ENCODE measurements around the gene CDK11A.

Gene CDK11A

DNA sequence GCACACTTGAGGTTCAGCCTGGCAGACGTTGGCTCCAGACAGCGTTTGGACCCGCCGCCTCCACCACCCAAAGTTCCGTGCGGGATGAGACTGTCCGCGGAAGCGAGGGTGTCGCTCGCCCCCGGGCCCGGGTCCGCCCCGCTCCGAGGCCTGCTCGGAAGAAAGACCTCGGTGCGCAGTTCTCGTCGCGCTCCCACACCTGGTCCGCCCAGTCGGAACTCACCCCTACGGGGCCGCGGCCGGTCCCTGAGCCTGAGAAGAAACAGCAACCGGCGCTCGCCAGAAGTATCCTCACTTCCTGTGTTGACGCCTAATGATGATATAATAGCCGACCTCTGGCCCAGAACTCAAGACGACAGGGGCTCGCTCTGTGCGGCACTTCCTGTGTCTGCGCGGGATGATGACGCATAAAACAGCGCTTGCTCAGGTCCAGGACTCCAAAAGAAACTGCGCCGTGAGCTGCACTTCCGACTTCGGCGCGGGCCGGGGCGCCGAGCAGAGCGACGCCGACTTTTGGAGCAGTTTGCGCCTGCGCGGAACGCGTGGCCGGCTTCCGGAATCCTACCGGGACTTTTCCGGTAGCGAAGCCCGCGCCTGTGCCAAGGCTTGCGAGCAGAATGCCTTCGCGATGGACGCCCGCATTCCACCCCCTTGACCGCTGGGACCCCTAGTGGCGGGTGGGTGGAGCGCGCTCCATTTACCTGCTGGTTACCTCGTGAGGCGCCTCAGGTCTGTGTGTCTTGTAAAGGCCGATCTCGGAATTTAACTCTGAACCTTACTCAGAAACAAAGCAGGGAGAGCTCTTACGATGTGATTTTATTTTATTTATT is at the start of gene CDK11A:
TSS of gene CDK11A (minus strand) at position 323 of the 830 bp plus-strand sequence. CDS start 1,539 bp downstream, outside the sequence.
- DNase-seq (ENCODE audit: low read depth), result peak; percentile 97

DNA sequence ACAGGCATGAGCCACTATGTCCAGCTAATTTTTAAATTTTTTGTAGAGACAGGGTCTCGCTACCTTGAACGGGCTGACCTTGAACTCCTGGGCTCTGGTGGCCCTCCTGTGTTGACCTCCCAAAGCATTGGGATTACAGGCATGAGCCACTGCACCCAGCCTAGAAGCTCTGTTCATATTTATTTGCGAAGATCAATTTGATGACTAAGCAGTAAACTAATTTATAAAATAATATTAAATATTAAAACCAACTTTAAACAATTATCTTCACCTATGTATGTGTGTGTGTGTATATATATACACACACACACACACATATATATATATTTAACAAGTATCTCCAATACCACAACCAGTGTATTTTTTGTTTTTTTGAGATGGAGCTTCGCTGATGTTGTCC is 49.7 kb upstream of the CDK11A start:
- no peak for DNase-seq (ENCODE audit: low read depth)

DNA sequence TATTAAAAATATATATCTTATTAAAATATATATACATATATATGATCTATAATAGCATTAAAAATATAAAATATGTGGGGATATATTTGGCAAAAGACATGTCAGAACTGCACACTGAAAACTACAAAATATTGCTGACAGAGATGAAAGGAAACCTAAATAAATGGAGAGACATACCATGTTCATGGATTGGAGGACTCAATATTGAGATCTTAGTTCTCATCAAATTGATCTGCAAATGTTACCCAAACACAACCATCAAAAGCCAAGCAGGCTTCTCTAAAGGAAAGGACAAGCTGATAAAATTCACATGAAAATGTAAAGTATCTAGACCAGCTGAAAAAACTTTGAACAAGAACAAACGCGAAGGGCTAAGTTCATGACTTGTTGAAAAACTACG is 46.9 kb upstream of the CDK11A start:
- no peak for DNase-seq (ENCODE audit: low read depth)

DNA sequence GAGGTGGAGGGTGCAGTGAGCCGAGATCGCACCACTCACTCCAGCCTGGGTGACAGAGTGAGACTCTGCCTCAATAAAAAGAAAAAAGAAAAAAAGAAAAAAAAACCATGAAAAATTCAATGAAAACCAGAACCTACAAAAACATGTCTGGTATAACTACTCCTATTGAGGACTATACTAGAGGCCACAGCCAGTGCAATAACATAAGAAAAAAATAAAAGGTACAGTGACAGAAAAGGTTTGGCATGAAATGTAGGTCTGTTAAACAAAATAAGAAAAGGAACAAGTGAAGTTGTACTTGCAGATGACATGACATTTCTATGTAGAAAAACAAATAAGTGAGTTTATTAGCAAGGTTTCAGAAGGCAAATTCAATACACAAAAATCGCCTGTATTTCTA is 45.9 kb upstream of the CDK11A start:
- no peak for DNase-seq (ENCODE audit: low read depth)

DNA sequence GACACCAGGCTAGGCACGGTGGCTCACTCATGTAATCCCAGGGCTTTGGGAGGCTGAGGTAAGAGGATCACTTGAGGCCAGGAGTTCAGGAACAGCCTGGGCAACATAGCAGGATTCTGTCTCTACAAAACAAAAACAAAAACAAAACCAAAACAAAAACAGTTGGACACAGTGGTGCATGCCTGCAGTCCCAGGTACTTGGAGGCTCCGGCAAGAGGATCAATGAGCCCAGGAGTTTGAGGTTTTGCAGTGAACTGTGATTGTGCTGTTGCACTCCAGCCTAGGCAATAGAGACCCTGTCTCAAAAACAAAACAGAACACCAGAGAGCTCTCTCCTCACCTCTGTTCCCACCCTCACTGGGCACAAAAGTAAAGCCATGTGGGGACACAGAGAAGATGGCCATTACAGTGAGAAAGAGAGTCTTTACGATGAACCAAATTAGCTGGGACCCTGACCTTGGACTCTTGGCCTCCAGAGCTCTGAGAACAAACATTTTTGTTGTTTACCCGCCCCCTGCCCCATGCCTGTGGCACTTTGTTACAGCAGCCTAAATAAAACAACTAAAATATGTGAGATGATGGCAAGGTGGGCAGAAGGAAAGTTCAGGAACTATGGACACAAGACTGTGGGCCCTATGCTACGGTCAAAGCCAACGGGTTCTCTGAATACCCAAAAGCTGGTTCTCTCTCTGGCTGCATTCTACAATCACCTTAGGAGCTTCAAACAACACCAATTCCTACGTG is 44.3 kb upstream of the CDK11A start:
- no peak for DNase-seq (ENCODE audit: low read depth)

DNA sequence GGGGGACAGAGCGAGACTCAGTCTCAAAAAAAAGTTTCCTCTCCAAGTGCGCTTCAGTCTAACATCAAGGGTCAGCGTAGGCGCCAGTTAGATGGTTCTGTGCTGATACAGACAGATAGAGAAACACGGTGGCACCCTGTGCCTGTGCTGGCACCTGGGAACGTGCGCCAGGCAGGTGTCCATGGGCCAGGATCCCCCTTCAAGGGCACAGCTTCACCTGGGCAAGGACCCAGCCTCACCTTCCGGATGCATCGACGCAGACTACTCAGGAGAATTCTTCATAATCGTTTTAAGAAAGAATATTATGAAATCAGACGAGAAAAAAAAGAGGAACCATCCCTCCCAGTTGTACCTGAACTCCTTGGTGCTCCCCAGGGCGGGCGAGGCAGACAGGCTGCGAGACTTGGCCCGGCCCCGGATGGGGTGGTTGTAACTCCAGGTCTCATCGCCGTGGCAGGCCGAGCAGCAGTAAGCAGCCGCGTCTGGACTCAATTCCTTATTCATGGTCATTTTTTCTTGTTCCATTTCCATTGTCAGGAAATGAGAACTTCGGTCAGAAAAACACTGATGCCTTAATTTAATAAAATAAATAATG is 40.8 kb upstream of the CDK11A start:
- no peak for DNase-seq (ENCODE audit: low read depth)

DNA sequence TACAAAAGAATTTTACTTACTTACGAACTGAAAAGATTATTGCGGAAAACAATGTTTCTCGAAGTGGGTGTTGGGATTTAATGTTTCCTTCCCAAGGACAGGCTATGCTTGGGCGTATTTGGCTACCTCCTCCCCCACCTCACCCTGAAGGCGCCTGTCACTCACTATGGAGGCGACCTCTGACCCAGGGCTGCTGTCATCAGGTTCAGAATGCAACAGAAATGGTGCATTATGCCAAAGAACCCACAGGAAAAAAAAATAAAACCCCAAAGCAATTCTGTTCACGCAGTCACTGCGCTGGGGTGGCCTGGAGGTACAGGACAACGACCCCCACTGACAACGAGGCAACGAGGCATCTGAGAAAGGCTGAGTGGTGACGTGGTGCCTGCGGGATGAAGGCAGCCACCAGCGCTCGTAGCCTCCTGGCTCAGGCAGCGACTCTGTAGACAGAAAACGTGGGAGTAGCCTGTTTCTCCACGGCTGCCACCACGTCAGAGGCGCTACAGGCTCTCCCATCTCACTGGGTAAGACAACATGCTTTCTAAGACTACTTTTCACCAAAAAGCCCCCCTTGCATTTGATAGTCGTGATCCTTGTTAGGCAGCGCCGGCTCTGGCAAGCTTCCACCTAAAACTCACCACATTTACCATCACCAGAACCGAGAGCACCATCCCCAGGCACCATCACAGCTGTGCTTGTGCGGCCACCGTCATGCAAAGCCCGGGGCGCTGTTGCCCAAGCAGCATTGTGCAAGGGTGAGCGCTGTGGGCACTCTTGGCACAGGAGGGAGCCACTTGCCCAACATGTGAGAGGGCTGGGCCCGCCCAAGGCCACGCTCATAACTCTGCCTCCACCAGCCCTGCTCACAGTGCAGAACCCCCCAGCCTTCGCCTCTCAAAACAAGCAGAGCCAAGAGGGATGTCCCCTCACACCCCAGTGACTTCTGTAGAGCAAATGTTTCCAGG is 39.8 kb upstream of the CDK11A start:
- DNase-seq (ENCODE audit: low read depth), result no peak

DNA sequence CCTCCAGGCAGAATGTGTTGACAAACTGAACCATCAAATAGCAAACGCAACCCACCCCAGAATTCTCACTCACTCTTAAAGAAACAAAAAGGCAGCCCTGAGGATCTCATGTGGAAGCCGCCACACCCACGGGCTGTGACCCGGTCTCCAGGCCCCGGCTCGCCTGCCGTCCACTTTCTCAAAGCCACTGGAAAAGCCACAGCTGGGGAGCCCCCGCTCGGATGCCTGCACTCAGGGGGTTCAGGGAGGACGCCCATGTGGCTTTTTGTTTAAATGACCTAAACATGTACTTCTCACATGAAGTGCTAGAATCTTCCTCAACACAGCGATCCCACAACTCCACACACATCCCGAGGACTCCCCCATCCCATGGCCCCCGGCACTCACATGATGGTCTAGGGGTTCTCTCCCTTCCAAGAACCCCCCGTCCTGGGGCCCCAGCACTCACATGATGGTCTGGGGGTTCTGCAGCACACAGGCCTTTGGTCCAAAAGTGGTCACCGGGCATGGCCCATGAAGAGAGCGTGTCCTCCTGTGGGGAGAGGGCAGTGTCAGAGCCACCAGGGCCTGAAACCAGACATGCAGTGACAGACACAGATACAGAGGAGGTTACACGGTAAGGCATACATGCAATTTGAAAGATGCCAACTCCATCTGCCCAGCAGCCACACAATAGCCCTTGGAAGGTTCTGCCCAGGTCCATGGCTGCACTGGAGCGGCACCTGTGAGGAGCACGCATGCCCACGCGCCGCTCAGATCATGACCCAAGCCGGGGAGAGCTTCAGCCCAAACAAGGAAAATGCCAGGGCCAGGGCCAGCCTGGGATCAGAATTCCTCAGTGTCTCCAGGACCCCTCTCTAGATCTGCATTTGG is 37.6 kb upstream of the CDK11A start:
- no peak for DNase-seq (ENCODE audit: low read depth)

DNA sequence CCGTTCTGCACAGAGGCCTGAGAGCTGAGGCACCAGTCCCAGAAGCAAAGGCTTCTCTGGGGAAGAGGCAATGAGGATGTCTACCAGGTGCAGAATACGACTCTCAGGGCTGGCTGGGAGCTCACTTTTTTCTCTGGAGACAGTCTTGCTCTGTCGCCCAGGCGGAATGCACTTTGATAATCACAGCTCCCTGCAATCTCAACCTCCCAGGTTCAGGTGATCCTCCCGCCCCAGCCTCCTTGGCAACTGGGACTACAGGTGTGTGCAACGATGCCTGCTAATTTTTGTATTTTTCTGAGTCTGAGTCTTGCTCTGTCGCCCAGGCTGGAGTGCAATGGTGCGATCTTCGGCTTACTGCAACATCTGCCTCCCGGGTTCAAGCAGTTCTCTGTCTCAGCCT is 36.6 kb upstream of the CDK11A start:
- DNase-seq (ENCODE audit: low read depth), result no peak

DNA sequence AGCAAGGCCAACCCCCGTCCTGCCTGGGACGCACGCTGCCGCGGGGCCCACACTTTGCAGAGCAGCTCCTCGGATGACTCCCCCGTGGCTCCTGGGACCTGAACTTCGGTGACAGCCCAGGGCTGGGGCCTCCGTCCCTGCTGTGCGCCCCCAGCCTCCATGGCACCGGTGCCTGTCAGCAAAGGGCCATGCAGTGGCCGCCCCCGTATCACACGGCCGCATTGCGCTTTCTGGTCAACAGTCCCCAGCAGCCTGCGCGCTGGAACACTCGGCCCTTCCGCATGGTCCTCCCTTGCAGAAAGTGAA is 36.1 kb upstream of the CDK11A start:
- no peak for DNase-seq (ENCODE audit: low read depth)

DNA sequence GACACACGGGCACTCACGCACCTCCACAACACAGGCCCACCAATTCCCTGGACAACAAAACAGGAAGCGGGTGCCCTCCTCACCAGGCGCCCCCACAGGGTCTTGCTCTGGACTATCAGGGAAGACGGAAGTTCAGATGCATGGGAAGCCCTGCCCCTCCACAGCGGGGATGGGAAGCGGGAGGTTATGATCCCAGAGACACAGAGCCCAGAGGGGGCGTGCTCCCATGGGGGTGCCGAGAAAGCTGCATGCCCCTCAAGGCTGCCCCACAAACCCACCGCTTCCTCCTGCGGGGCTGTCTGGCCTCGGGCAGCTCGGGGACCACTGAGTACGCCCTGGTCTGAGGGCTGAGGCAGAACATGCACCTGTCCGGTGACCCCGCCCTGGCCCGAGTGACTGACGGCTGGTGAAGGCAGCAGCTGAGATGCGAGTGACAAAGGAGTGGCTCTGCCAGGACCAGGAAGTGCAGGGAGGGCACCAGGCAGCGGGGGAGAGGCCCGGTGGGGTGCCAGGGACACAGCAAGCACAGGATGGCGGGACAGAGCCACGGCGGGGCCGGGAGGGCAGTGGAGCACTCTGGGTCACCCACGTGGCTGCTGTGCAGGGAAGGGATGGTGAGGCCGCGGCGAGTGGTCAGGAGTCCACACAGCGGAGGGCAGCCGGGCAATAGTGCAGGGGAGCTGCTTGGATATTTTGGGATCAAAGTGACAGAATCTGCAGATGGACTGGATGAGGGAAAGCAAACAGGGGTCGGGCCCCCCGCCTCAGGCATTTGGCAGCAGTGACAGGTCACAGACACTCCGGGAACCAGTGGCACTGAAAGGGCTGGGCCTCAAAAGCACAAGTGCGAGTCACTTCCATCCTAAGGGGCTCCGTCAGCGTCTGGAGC is 35.5 kb upstream of the CDK11A start:
- DNase-seq (ENCODE audit: low read depth), result no peak

DNA sequence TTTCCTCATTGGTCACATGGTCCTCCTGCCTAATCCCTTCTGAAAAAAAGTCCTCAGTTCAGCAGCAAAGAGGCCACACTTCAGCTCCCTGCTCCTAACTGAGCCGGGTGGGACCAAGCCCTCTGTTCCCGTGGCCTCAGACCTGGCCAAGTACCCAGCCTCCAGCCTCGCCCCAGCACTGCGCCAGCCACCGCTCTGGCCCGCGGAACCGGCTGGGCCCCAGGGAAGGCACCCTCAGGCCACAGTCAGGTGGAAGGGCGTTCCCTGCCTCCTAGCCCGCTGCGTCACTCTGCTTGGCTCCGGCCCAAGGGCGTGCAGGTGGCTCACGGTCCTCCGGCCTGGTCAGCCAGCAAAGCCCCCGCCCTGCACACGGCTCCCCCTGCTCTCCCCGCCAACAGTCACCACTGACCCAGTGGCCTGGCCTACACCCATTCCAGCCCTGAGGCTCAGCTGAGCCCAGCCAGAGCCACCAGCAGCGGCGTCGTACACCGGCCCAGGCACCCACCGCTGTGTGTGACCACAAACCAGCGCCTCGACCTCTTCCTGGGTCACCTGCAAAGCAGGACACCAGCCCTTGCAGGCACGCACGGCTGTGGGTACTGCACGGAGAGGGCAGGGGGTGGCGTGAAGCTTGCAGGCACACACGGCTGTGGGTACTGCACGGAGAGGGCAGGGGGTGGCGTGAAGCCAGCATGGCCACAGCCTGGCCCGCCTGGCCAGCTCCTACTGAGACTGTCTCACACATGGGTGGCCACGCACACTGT is 34.7 kb upstream of the CDK11A start:
- DNase-seq (ENCODE audit: low read depth), result no peak

DNA sequence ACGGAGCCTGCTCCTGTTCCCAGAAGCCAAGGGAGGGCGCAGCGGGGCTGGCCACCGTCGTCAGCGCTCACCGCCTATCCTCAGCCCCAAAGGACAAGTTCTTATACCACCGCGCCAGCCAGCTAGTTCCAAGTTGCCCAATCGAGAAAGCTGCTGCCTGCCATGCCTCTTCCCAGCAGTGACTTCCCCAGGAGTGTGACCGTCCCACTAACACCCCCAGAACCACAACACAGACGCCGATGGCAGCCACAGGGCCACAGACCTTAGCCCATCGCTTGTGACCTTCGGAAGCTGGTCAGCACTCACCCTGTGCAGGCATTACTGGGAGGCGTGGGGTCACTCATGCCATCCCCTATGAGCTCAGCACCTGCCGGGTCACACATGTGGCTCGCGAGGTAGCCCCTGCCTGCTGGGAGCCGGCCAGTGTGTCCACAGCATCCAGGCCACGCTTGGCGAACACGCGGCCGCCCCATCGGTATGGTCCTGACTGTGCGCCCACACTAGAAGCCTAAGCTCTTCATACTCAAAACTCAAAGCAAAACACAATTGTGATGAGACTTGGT is 34.0 kb upstream of the CDK11A start:
- no peak for DNase-seq (ENCODE audit: low read depth)

DNA sequence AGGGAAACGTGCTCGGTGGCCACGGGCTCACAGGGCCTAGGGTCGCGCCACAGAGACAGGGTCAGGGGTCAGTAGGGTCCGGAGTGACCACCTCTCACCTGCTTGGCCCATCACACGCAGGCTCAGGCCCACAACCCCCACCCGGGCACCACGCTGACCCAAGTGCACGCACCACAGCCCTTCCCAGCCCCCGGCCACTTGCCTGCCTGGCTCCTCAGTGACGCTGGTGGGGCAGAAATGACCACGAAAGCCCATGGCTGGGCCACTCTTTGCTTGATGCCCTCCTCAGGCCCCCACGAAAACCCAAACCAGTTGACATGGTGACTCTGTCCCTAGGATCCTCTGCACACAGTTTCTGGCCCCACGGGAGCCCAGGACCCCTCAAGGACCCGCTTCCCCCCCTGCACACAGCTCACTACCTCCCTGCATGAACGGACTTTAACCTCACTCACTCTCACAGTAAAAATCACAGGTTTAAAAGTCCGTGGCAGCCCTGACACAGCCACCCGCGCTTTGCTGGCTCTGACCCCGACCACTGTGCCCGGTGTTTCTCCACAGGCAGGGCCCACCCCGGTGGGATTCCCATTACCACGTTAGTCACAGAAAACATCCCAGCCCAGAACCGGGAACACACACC is 33.4 kb upstream of the CDK11A start:
- no peak for DNase-seq (ENCODE audit: low read depth)

DNA sequence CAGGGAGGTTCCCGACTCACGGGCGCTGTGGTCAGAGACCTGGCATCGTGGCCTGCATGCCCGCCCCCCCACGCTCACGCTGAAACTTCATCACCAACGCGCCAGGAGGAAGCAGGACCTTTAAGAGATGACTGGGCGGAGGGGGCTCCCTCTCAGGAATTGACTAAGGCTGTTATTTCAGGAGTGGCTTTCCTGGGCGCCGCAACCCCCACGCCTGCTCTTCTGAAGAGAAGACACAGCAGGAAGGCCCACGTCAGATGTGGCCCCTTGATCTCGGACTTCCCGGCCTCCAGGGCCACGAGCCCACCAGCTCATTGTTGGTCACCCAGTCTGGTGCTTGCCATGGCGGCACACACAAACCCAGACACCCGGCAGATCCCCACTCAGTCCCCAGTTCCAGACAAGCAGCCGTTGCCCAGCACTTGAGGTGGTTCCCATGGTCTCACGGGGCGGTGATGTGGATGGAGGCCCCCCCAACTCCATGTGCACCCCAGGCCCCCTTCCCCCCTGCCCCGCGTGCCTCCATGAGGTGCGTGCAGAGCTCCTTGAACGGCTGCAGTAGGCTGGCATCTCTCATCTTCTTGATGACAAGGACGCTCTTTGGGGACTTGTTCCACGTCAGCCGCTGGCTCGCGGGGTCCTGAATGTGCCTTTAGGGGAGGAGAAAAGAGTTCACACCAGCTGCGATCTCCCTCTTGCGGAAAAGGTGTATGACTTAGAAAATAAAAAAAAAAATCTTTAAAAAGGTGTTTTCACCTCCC is 32.7 kb upstream of the CDK11A start:
- DNase-seq (ENCODE audit: low read depth), result no peak

DNA sequence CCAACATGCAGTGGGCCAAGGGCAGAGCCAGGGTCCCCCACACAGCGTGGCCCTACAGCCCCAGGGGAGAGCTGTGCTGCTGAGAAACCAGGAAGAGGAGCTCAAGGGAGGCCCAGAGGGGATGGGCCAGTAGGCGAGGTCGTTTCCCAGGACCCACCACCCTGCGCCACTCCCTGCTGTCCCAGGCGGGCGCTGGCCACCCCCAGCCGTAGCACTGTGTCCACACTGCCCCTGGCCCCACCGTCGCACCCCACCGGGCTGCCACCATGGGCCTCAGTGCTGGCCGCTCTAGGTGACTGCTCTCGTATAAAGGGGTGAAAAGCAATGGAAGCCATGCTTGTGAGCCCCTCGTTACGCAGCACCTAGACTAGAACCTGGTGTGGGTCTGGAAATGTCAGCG is 31.7 kb upstream of the CDK11A start:
- no peak for DNase-seq (ENCODE audit: low read depth)

DNA sequence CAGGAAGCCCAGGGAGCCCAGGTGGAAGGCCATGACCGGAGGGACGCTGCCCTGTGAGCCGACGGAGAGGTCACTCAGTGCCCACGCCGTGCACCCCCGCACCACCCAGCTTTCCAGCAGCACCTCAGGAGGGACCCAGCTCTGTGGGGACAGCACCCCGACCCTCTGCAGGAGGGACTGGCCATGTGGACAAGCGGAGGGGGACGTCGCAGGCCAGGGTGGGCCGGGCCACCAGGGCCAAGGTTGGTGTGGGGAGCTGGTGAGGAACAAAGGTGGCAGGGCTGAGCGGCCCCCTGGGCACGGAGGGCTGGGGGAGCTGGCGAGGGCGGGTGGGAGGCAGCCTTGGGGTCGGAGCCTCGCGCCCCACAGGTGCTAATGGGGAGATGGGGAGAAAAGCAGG is 31.3 kb upstream of the CDK11A start:
- no peak for DNase-seq (ENCODE audit: low read depth)

Data from stimulated activated CD8-positive, alpha-beta memory T cell treated with anti-CD3 and anti-CD28 coated beads, Interleukin-15, amount 100 ng/mL, for 24 hours (primary cell).